ENCODE results near the gene HOXD10.

HOXD10 gene

DNA sequence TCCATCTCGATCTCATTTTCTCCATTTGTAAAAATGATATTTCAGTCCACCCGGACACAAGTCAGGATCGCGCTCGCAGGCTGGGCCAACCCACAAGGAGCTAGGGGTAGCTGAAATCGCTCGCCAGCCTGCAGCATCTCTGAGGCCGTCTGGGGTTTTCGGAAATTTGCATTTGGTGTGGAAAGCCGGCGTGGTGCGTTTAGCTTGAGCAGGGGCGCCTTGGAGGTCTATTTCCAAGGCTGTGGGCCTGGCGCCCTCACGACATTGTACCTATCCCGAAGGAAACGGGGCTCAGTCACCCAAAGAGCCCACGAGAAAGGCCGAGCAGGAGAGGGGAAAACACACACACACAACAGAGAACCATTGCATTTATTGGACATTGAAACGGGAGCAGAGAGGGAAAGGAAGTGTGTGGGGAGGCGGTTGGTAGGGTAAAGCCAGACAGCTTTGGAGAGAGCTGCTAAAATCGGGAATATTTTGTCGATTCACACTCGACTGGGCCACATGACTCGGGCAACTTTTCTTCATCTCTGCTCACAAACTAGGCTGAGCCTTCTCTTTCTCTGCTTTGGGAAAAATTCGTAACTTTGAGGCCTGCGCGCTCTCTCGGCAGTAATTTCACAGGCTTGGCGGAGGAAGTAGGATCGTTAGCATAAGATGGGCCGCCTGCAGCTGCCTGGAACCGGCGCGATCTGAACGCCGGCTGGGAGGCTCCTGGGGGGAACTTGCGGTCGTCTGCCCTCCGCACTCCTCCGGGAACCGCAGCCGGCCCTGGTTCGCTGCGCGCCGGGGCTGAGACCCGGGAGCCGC, 11.8 kb downstream of the HOXD10 start:
- H3K36me3 ChIP-seq (ENCODE audit: control insufficient read depth, insufficient read depth, low read length) = no peaks in the 10 kb centered on the region
- no peaks in the 10 kb centered on the region for H3K4me1 ChIP-seq (ENCODE audit: control insufficient read depth, insufficient read depth, low read length, poor library complexity, severe bottlenecking)
- 2 to 3% methylated on average over 37 to 42 of the region's 49 CpGs for WGBS, 2 experiments (ENCODE audit: insufficient coverage in 2 of 2)
- H3K9me3 ChIP-seq (ENCODE audit: control insufficient read depth, low read length) = no peaks in the 10 kb centered on the region
- H3K27ac ChIP-seq (ENCODE audit: low read depth, low read length, severe bottlenecking) = no peak overlapping the region
- H3K4me3 ChIP-seq (ENCODE audit: extremely low read depth, insufficient read depth, low read length, poor library complexity, severe bottlenecking) = no peak overlapping the region

DNA sequence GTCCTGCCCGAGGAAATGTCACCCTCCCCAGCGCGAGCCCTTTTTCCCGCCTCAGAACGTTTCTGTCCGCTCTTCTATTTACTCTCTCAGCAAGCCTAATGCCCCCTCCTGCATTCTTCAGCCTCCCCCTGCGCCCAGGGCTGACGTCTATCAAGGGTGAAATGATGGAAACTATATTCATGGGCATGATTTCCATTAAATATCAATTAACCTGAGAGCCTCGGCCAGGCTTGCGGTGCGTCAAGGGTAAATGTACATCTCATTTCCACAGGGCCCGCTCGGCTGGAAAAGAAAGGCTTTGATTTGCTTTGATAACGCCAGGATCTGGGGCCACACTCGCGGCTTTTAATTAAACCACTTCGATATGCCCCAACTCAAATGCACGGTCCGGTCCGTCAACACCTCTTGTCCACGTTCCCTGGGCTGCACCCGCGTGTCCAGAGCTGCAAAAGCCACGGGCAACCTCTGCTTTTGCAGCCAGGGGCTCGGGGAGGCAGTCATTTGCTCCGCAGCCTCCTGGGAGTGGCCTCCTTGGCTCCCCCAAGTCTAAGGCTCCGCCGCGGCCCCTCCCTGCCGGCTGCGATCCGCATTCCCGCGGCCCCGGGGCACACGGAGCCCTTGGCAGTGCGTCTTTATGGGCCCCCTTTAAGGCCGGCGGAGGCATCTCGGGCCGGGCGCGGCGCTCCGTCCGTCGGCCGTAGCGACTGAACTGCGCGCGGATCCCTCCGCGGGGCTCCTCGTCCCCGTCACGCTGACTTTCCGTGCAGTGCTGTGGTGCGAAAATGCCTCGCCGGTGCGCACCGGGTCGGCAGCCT, 12.6 kb downstream of the HOXD10 start, which contains the start of gene HOXD8:
TSS of gene HOXD8 (plus strand) at position 724 of the 815 bp plus-strand sequence. CDS start 662 bp downstream, outside the sequence.
- Histone ChIP-seq H3K36me3 (ENCODE audit: control insufficient read depth, insufficient read depth, low read length) (no peaks in the 10 kb centered on the region), H3K4me1 (ENCODE audit: control insufficient read depth, insufficient read depth, low read length, poor library complexity, severe bottlenecking) (no peaks in the 10 kb centered on the region), H3K9me3 (ENCODE audit: control insufficient read depth, low read length) (no peaks in the 10 kb centered on the region), H3K27ac (ENCODE audit: low read depth, low read length, severe bottlenecking) (no peak within 1 kb of the TSS), H3K4me3 (ENCODE audit: extremely low read depth, insufficient read depth, low read length, poor library complexity, severe bottlenecking) (peak within 1 kb of the TSS; percentile 30)
- WGBS, 2 experiments (ENCODE audit: insufficient coverage in 2 of 2) = 0 to 1% methylated on average over 43 to 55 of the region's 64 CpGs

DNA sequence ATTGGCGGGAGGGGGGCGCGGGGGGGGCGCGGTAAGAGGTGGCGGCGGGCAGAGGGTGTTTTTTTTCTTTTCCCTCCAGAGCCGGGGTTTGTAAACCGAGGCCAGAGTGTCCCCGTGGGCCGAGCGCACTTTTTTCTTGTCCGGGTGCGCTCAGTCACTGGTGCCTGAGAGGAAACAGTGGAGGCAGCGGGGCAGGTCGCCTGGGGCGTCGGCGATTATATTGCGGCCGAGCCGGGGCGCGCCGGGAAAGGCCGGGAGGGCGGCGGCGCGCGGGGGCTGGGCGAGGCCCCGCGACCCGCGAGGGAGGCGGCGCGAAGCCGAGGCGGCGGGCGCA, 13.2 kb downstream of the HOXD10 start:
- H3K4me3 ChIP-seq (ENCODE audit: extremely low read depth, insufficient read depth, low read length, poor library complexity, severe bottlenecking) = peak overlapping the region; percentile 29
- H3K36me3 ChIP-seq (ENCODE audit: control insufficient read depth, insufficient read depth, low read length) = no peaks in the 10 kb centered on the region
- H3K27ac ChIP-seq (ENCODE audit: low read depth, low read length, severe bottlenecking) = no peak overlapping the region
- H3K9me3 ChIP-seq (ENCODE audit: control insufficient read depth, low read length) = no peaks in the 10 kb centered on the region
- WGBS, 2 experiments (ENCODE audit: insufficient coverage in 2 of 2) = 1 to 2% methylated on average over 27 to 38 of the region's 43 CpGs
- no peaks in the 10 kb centered on the region for H3K4me1 ChIP-seq (ENCODE audit: control insufficient read depth, insufficient read depth, low read length, poor library complexity, severe bottlenecking)

DNA sequence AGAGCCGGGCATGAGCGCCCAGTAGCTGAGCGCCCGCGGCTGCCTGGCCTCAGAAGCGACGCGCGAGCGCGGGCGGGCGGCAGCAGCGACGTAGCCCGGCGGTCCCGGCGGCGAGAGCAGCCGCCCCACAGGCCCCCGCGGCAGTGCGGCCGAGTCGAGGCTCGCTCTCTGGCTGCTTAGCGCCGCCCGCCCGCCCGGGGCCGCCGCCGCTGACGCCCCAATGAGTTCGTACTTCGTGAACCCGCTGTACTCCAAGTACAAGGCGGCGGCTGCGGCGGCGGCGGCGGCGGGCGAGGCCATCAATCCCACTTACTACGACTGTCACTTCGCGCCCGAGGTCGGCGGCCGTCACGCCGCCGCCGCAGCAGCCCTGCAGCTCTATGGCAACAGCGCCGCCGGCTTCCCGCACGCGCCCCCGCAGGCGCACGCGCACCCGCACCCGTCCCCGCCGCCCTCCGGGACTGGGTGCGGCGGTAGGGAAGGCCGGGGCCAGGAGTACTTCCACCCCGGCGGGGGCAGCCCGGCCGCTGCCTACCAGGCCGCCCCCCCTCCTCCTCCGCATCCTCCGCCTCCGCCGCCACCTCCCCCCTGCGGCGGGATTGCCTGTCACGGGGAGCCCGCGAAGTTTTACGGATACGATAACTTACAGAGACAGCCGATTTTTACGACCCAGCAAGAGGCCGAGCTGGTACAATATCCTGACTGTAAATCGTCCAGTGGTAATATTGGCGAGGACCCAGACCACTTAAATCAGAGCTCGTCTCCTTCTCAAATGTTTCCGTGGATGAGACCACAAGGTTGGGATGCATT, 13.8 kb downstream of the HOXD10 start:
- no peak overlapping the region for H3K27ac ChIP-seq (ENCODE audit: low read depth, low read length, severe bottlenecking)

DNA sequence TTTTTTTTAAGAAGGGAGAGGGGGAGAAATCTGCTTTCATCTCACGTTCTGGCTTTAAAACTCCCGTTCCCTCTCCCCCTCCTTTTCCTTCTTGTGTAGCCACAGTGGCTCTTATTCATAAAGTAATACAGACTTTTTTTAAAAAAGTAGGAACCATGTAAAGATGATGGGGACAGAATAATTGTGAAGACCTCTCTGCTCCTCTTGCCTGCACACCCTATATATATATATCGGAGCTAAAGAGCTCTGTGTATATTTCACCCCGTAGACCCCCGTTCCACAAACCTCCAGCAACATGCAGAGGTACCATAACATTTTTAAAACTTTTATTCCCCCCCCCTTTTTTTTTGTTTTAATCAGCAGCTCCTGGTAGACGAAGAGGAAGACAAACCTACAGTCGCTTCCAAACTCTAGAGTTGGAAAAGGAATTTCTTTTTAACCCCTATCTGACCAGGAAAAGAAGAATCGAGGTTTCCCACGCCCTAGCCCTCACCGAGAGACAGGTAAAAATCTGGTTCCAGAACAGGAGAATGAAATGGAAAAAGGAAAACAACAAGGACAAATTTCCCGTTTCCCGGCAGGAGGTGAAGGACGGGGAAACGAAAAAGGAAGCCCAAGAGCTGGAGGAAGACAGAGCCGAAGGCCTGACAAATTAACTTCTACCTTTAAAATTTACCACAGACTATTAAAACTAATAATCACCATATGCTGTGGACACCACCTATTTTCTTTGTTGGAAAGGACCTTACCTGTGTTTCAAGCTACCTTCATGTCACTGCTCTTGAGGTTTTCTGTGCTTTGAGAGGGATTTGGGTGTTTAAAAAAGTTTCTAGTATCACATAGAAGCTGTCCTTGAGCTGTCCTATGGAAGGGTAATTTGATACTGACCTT, 14.6 kb downstream of the HOXD10 start:
- Histone ChIP-seq H3K4me3 (ENCODE audit: extremely low read depth, insufficient read depth, low read length, poor library complexity, severe bottlenecking) (peak overlapping the region; percentile 30), H3K4me1 (ENCODE audit: control insufficient read depth, insufficient read depth, low read length, poor library complexity, severe bottlenecking) (no peaks in the 10 kb centered on the region), H3K27ac (ENCODE audit: low read depth, low read length, severe bottlenecking) (no peak overlapping the region), H3K9me3 (ENCODE audit: control insufficient read depth, low read length) (no peaks in the 10 kb centered on the region), H3K36me3 (ENCODE audit: control insufficient read depth, insufficient read depth, low read length) (no peaks in the 10 kb centered on the region)
- 21 to 26% methylated on average over 4 to 8 of the region's 15 CpGs for WGBS, 2 experiments (ENCODE audit: insufficient coverage in 2 of 2)

More for the DNA sequence above, 13.8 kb downstream of the HOXD10 start:
- 0% methylated on average over 71 to 85 of the region's 100 CpGs for WGBS, 2 experiments (ENCODE audit: insufficient coverage in 2 of 2)
- no peaks in the 10 kb centered on the region for H3K9me3 ChIP-seq (ENCODE audit: control insufficient read depth, low read length)
- no peaks in the 10 kb centered on the region for H3K36me3 ChIP-seq (ENCODE audit: control insufficient read depth, insufficient read depth, low read length)
- no peaks in the 10 kb centered on the region for H3K4me1 ChIP-seq (ENCODE audit: control insufficient read depth, insufficient read depth, low read length, poor library complexity, severe bottlenecking)
- peak overlapping the region; percentile 30 for H3K4me3 ChIP-seq (ENCODE audit: extremely low read depth, insufficient read depth, low read length, poor library complexity, severe bottlenecking)

DNA sequence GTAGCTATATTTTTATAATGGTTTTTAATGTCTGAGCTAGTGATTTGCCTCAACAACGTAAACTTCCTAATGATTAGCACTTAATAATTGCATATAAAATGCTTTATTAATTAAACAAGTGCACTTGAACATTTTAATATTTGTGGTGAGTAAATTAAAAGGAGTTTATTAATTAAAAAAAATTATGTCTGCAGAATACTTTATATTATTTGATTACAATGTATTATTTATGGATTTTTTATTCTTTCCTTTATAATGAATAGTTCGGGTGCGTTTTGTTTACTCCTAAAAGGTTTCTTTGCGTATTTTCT, 15.2 kb downstream of the HOXD10 start:
- WGBS, 2 experiments (ENCODE audit: insufficient coverage in 2 of 2) = 11% methylated on average over 1 of the region's 4 CpGs; no CpG with 5 or more reads in 1 of the 2 experiments
- Histone ChIP-seq H3K4me1 (ENCODE audit: control insufficient read depth, insufficient read depth, low read length, poor library complexity, severe bottlenecking) (no peaks in the 10 kb centered on the region), H3K36me3 (ENCODE audit: control insufficient read depth, insufficient read depth, low read length) (no peaks in the 10 kb centered on the region), H3K4me3 (ENCODE audit: extremely low read depth, insufficient read depth, low read length, poor library complexity, severe bottlenecking) (no peak overlapping the region), H3K27ac (ENCODE audit: low read depth, low read length, severe bottlenecking) (no peak overlapping the region), H3K9me3 (ENCODE audit: control insufficient read depth, low read length) (no peaks in the 10 kb centered on the region)

DNA sequence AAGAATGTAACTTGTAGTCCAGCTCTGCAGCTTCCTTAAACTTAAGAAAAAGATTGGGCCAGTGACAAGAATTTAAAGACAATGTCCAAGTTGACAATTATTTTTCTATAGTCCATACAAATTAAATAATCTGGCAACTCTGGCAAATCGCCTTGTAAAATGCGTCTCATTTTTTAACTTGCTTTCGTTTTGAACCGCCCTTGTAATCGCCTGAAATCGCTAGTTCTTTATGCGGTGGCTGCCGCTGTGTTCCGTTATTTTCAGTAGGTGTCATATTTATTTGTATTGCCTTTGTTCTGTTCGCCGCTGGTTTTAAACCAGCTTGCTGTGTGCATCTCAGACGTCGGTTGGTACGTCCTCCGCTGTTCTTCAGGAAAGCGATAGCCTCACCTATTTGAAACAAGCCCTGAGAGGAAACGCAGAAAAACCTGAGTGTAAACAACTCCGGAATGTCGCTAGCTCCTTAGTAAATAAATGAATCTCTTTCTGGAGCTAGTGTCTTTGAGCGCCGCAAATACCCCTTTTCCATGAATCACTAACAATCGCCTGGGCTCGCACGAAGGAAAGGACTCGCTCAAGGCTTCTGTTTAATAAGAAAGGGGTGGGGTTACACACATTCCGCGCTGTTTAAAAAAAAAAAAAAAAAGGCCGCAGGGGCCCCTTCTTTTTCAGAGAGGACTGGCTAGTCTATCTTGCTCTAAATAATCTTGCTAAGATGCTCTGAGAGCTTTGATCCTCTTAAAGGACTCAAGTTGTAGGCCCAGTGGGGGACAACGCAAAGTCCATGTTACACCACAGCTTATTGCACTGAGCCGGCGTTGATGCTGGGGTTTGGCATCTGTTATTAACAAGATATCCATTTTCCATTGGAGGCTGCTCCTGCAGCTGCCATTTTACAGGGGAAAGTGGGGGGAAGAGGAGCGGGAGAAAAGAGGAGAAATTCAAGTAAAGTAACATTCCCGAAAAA, 15.9 kb downstream of the HOXD10 start:
- WGBS, 2 experiments (ENCODE audit: insufficient coverage in 2 of 2) = 4 to 5% methylated on average over 19 to 25 of the region's 33 CpGs
- Histone ChIP-seq H3K4me1 (ENCODE audit: control insufficient read depth, insufficient read depth, low read length, poor library complexity, severe bottlenecking) (no peaks in the 10 kb centered on the region), H3K4me3 (ENCODE audit: extremely low read depth, insufficient read depth, low read length, poor library complexity, severe bottlenecking) (no peak overlapping the region), H3K27ac (ENCODE audit: low read depth, low read length, severe bottlenecking) (no peak overlapping the region), H3K9me3 (ENCODE audit: control insufficient read depth, low read length) (no peaks in the 10 kb centered on the region), H3K36me3 (ENCODE audit: control insufficient read depth, insufficient read depth, low read length) (no peaks in the 10 kb centered on the region)

DNA sequence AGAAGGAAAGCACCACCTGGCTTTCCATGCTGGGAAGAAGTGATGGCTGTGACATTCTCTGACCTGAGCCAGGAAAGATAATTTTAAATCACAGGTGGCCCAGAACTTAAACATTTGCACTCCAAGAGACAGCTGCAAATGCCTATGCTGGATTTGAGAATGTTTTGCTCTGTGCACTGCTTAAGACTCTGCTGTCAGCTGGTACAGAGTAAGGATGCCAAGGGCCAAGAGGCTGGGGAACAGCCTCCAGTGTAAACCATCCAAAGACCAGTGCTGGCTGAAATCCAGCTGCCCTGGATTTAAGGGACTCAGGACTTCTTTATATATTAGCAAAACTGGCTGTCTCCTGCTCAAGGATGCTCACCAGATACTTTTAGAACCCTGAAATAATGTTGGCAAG, 16.8 kb downstream of the HOXD10 start:
- Histone ChIP-seq H3K4me1 (ENCODE audit: control insufficient read depth, insufficient read depth, low read length, poor library complexity, severe bottlenecking) (no peaks in the 10 kb centered on the region), H3K4me3 (ENCODE audit: extremely low read depth, insufficient read depth, low read length, poor library complexity, severe bottlenecking) (no peak overlapping the region), H3K27ac (ENCODE audit: low read depth, low read length, severe bottlenecking) (no peak overlapping the region)

DNA sequence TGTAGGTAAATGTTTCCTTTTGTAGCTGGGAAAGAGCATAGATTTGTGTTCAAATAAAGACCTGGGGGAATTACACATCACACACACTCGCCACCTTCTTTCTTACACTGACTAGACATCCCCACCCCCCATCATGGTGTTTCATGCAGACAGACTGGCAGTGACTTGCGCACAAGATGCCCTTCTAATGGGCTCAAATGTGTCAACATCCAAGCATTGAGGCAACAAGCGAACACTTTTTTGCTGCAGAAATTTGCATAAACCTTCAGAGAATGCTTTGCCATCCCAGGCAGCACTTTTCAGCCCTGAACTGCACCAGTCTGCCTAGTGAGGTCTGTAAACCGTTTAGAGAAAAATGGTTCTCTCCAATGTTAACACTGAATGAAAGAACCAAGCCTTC, 17.5 kb downstream of the HOXD10 start:
- 3 to 6% methylated on average over 3 to 4 of the region's 4 CpGs for WGBS, 2 experiments (ENCODE audit: insufficient coverage in 2 of 2)
- H3K36me3 ChIP-seq (ENCODE audit: control insufficient read depth, insufficient read depth, low read length) = no peaks in the 10 kb centered on the region
- no peak overlapping the region for H3K27ac ChIP-seq (ENCODE audit: low read depth, low read length, severe bottlenecking)
- no peak overlapping the region for H3K4me3 ChIP-seq (ENCODE audit: extremely low read depth, insufficient read depth, low read length, poor library complexity, severe bottlenecking)
- H3K4me1 ChIP-seq (ENCODE audit: control insufficient read depth, insufficient read depth, low read length, poor library complexity, severe bottlenecking) = no peaks in the 10 kb centered on the region
- H3K9me3 ChIP-seq (ENCODE audit: control insufficient read depth, low read length) = no peaks in the 10 kb centered on the region

More for the DNA sequence above, 16.8 kb downstream of the HOXD10 start:
- H3K9me3 ChIP-seq (ENCODE audit: control insufficient read depth, low read length) = no peaks in the 10 kb centered on the region
- no peaks in the 10 kb centered on the region for H3K36me3 ChIP-seq (ENCODE audit: control insufficient read depth, insufficient read depth, low read length)

Measured in mesodermal cell (in vitro differentiated cells).